Activated B cell treated with CpG ODN at 0.5 μM for 24 hours (primary cell): ENCODE data around the gene P2RX1. TPM values are rescaled to one million over a fixed set of nuclear protein-coding genes. Genes with fewer than 3 reads are reported as not detected.

Experiments used
- ATAC-seq: fragments of 200-7000 bp; cut with Tn5 transposase; one replicate; pipeline ENCODE4 v1.10.0; 2021; ENCODE audit warnings: low read depth, mild to moderate bottlenecking, moderate library complexity
- CTCF ChIA-PET: fragments of 350-600 bp; sonication (Branson Sonifier 250); formaldehyde crosslinking; loops from one replicate; lab custom pipeline; 2021; ENCODE audit warnings: antibody characterized with exemption; lab: Charles Lee
- POLR2A ChIA-PET: fragments of 350-600 bp; sonication (Branson Sonifier 250); formaldehyde crosslinking; loops from one replicate; lab custom pipeline; 2021; ENCODE audit warnings: antibody characterized with exemption; lab: Charles Lee
- DNase-seq: peaks from one replicate; pipeline ENCODE4 v3.0.0; 2022
- H3K27ac Mint-ChIP-seq: one replicate; pipeline ENCODE4 v1.8.0; 2020; ENCODE audit warnings: mixed read lengths
- H3K27me3 Mint-ChIP-seq: one replicate; pipeline ENCODE4 v1.8.0; 2021; ENCODE audit warnings: mixed read lengths
- H3K36me3 Mint-ChIP-seq: one replicate; pipeline ENCODE4 v1.8.0; 2021; ENCODE audit warnings: low read depth, mixed read lengths
- H3K4me1 Mint-ChIP-seq: one replicate; pipeline ENCODE4 v1.8.0; 2021; ENCODE audit warnings: mixed read lengths
- H3K4me3 Mint-ChIP-seq: one replicate; pipeline ENCODE4 v1.8.0; 2020; ENCODE audit warnings: mild to moderate bottlenecking, mixed read lengths
- H3K9me3 Mint-ChIP-seq: one replicate; pipeline ENCODE4 v1.8.0; 2020; ENCODE audit warnings: mixed read lengths
- intact Hi-C: fragments of 100-400 bp; cut with micrococcal nuclease; formaldehyde crosslinking; loops from one replicate; pipeline ENCODE4 v1.15.1; 2024
- total RNA-seq: library from RNA; stranded (reverse); gene quantifications from 2 replicates; pipeline ENCODE4 v1.2.3, GENCODE V29; 2022
- TF ChIP-seq, protein P1 (sequence below): fragments of 200-600 bp; IDR thresholded peaks from one replicate; pipeline ENCODE4 v1.8.0; 2022; ENCODE audit warnings: antibody characterized with exemption, mild to moderate bottlenecking

P2RX1 gene
- total RNA-seq, 1 donor from 2014 or later, result 26.0 TPM

DNA sequence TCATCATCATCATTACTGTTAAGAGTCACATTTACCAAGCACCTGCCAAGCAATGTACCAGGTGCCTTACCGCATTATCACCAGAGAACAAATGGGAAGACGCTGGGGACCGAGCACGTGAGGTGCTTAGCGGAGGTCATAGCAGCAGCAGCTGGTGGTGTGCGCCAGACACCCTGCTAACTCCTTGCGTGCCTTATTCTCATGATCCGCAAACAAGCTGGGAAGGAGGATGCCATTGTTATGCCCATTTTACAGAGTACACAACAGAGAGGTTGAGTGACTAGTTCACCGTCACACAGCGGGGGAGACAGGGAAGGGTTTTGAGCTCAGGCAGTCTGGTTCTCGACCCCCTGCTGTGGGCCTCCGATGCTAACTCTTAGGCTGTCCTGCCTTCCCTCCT lies 40.7 kb upstream of the P2RX1 start:
- Mint-ChIP-seq H3K4me1 (peaks cover 66% of the 10 kb centered on the region), H3K9me3 (no peaks in the 10 kb centered on the region), H3K27me3 (no peaks in the 10 kb centered on the region), H3K36me3 (peaks cover 75% of the 10 kb centered on the region), H3K27ac (peak overlapping the region; percentile 70), H3K4me3 (peak overlapping the region; percentile 56)
- intact Hi-C loops, result no loop called here
- DNase-seq, result no peak
- TF ChIP-seq, protein P1, sequence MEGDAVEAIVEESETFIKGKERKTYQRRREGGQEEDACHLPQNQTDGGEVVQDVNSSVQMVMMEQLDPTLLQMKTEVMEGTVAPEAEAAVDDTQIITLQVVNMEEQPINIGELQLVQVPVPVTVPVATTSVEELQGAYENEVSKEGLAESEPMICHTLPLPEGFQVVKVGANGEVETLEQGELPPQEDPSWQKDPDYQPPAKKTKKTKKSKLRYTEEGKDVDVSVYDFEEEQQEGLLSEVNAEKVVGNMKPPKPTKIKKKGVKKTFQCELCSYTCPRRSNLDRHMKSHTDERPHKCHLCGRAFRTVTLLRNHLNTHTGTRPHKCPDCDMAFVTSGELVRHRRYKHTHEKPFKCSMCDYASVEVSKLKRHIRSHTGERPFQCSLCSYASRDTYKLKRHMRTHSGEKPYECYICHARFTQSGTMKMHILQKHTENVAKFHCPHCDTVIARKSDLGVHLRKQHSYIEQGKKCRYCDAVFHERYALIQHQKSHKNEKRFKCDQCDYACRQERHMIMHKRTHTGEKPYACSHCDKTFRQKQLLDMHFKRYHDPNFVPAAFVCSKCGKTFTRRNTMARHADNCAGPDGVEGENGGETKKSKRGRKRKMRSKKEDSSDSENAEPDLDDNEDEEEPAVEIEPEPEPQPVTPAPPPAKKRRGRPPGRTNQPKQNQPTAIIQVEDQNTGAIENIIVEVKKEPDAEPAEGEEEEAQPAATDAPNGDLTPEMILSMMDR, result no peak
- CTCF ChIA-PET, result interaction anchor here (0.9 to 1.8 kb wide), 4 partner anchors 22 to 50 kb away, joined by 3 to 7 read pairs (median 3); no protein-coding TSS in a partner anchor
- no peak for ATAC-seq
- POLR2A ChIA-PET, result interaction anchor here (0.8 to 4.3 kb wide), 5 partner anchors 9 to 273 kb away, joined by 4 to 41 read pairs (median 8); partner anchors contain the start of genes ATP2A3 and P2RX1

DNA sequence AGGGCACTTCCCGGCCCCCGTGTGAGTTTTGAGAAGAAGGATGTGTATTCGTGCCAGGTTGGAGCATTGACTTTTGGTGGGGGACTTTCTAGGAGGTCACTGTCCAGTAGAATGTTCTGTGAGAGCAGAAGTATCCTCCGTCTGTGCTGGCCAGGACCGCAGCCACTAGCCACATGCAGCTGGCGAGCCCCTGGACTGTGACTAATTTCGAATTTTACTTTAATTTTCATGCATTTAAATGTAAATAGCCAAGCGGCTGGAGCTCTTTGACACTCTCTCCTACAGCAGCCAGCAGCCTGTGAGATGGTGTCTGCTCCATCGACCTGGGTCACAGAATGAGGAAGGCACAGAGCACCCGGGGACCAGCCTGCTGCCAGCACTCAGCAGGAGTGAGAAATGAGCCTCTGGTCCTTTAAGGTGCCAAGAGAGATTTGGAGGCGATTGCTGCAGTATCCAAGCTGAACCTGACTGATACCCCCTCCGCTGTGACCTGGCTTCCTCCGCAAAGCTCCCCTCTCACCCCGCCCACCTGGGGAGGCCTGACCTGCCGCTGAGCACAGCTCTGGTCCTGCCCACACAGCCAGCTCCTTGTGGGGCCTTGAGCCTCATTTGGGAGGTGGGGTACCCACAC lies 40.2 kb upstream of the P2RX1 start:
- ChIA-PET POLR2A (interaction anchor here (0.5 to 4.3 kb wide), 8 partner anchors 10 to 273 kb away, joined by 4 to 41 read pairs (median 6); partner anchors contain the start of genes ATP2A3 and P2RX1), CTCF (interaction anchor here (0.9 to 1.8 kb wide), 4 partner anchors 21 to 50 kb away, joined by 3 to 7 read pairs (median 3); no protein-coding TSS in a partner anchor)
- TF ChIP-seq, protein P1, result no peak
- DNase-seq, result no peak
- peak overlapping the region; percentile 56 for H3K4me3 Mint-ChIP-seq
- peak overlapping the region; percentile 70 for H3K27ac Mint-ChIP-seq
- intact Hi-C loops, result no loop called here
- H3K27me3 Mint-ChIP-seq, result no peaks in the 10 kb centered on the region
- peaks cover 74% of the 10 kb centered on the region for H3K36me3 Mint-ChIP-seq
- peak; percentile 32 for ATAC-seq
- no peaks in the 10 kb centered on the region for H3K9me3 Mint-ChIP-seq
- peaks cover 61% of the 10 kb centered on the region for H3K4me1 Mint-ChIP-seq

DNA sequence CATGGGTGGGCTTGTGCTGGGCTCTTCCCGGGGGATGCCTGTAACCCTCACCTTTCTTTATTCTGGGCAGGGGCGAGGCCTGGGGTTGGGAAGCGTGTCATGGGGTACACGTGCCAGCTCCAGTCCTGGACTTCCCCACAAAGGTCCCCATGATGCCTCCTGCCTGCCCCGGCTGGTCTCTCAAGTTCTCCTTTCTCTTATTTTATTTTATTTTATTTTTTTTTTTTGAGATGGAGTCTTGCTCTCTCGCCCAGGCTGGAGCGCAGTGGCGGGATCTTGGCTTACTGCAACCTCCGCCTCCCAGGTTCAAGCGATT lies 39.4 kb upstream of the P2RX1 start:
- intact Hi-C loops, result no loop called here
- Mint-ChIP-seq H3K36me3 (peaks cover 73% of the 10 kb centered on the region), H3K27me3 (no peaks in the 10 kb centered on the region), H3K9me3 (no peaks in the 10 kb centered on the region), H3K4me3 (no peak overlapping the region), H3K27ac (peak overlapping the region; percentile 70), H3K4me1 (peaks cover 53% of the 10 kb centered on the region)
- ATAC-seq, result no peak
- ChIA-PET CTCF (no interaction called here), POLR2A (interaction anchor here (1.2 to 4.3 kb wide), 4 partner anchors 11 to 42 kb away, joined by 6 to 41 read pairs (median 12); partner anchors contain the start of genes ATP2A3 and P2RX1)
- DNase-seq, result no peak
- TF ChIP-seq, protein P1, result no peak

DNA sequence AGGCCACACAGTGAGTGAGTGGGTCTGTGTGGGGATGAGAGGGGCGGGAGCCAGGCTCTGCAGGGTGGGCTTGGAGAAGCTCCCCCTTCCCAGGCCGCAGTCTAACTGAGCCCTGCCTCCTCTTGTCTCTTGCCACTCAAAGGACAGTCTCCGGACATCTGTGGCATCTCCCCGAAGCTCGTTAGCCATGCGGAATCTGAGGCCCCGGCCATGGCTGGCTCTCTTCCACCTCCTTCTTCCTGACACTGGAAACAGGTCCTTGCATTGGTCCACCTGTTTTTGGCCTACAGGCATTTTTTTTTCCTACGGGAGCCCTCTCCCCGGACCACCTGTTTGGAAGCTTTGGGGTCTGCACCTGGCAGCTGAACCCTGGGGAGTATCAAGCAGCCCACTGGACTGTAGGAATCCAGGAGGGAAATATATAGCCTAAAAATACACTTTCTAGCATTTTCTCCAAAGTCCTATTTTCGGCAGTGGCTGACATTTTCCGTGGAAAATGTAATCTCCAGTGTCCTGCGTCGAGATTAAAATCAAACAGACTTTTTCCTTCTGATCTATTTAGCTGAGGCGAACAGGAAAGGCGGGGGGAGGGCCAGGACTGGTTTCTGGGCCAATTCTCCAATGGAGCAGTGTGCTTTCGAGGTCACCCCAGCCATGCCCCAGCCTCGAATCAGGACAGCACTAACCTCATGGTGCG lies 38.9 kb upstream of the P2RX1 start:
- Mint-ChIP-seq H3K4me3 (no peak overlapping the region), H3K27me3 (no peaks in the 10 kb centered on the region), H3K27ac (peak overlapping the region; percentile 46), H3K4me1 (peaks cover 48% of the 10 kb centered on the region), H3K9me3 (no peaks in the 10 kb centered on the region), H3K36me3 (peaks cover 72% of the 10 kb centered on the region)
- no peak for DNase-seq
- intact Hi-C loops, result no loop called here
- POLR2A ChIA-PET, result interaction anchor here (1.9 to 4.3 kb wide), 3 partner anchors 11 to 41 kb away, joined by 8 to 41 read pairs (median 17); partner anchors contain the start of genes ATP2A3 and P2RX1
- CTCF ChIA-PET, result interaction anchor here (0.7 to 1.0 kb wide), 2 partner anchors 42 to 47 kb away, joined by 3 to 4 read pairs; no protein-coding TSS in a partner anchor
- TF ChIP-seq, protein P1, result no peak
- no peak for ATAC-seq

DNA sequence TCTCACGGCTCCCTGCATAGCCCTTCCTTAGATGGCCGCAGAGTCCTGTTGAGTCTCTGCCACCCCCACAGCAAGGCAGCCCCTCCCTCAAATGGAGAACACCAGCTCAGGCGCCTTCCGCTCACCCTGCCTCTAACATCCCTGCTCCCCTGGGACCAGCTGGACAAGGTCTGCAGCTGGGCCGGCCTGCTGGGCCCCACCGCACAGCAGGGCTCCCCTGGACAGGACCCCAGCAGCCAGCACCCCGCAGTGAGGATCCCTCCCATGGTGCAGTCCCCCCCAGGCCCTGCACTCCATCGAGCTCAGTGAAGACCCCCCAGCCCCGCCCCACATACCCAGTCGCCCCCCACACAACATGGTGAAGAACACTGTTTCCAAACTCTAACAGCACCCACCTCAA lies 37.8 kb upstream of the P2RX1 start:
- Mint-ChIP-seq H3K4me3 (no peak overlapping the region), H3K36me3 (peaks cover 73% of the 10 kb centered on the region), H3K27me3 (no peaks in the 10 kb centered on the region), H3K9me3 (no peaks in the 10 kb centered on the region), H3K4me1 (peaks cover 37% of the 10 kb centered on the region), H3K27ac (peak overlapping the region; percentile 41)
- ChIA-PET CTCF (interaction anchor here (1.0 kb wide), 1 partner anchor 48 kb away, joined by 3 read pairs; no protein-coding TSS in a partner anchor), POLR2A (interaction anchor here (0.6 to 1.1 kb wide), 2 partner anchors 33 to 1037 kb away, joined by 3 to 7 read pairs; no protein-coding TSS in a partner anchor)
- DNase-seq (no peak), ATAC-seq (no peak)
- intact Hi-C loops, result no loop called here
- TF ChIP-seq, protein P1, result no peak
